GM23338 (cell line): ENCODE data around the gene GPATCH8.

Source experiments
- CREB1 ChIP-seq: fragments of 250-450 bp; sonication (Bioruptor Pico); IDR thresholded peaks from 2 replicates; pipeline ENCODE4 v1.5.0; 2020; ENCODE audit warnings: low read depth, mild to moderate bottlenecking, moderate library complexity
- CTCF ChIP-seq, 2 experiments: fragments of 200-600 bp in 1 of 2; sonication (generic) in 1 of 2; conservative IDR thresholded peaks; 2 replicates each; pipeline versions ENCODE4 v1.5.1 to v1.6.1; 2016 to 2017; ENCODE audit warnings: antibody characterized with exemption in 2 of 2, low read depth in 2 of 2, mild to moderate bottlenecking in 2 of 2, moderate library complexity in 1 of 2
- EZH2 ChIP-seq: fragments of 200-600 bp; sonication (generic); IDR thresholded peaks from one replicate; pipeline ENCODE4 v1.8.0; 2017; ENCODE audit warnings: antibody characterized with exemption, mild to moderate bottlenecking, low read depth; ENCODE audit not compliant: unreplicated experiment
- EZH2phosphoT487 ChIP-seq: fragments of 200-600 bp; sonication (generic); IDR thresholded peaks from one replicate; pipeline ENCODE4 v1.8.1; 2018; ENCODE audit warnings: antibody characterized with exemption; ENCODE audit not compliant: unreplicated experiment
- JUNB ChIP-seq: IDR thresholded peaks from one replicate; pipeline ENCODE4 v1.6.1; 2016; ENCODE audit warnings: antibody characterized with exemption; ENCODE audit not compliant: unreplicated experiment
- POLR2AphosphoS5 ChIP-seq: IDR thresholded peaks from 2 replicates; pipeline ENCODE4 v1.6.1; 2016; ENCODE audit warnings: antibody characterized with exemption, low read depth
- REST ChIP-seq: IDR thresholded peaks from one replicate; pipeline ENCODE4 v1.6.1; 2018; ENCODE audit warnings: antibody characterized with exemption; ENCODE audit not compliant: unreplicated experiment
- STAT1 ChIP-seq: IDR thresholded peaks from one replicate; pipeline ENCODE4 v1.6.1; 2016; ENCODE audit warnings: antibody characterized with exemption; ENCODE audit not compliant: unreplicated experiment
- ZNF114 ChIP-seq: fragments of 250-450 bp; sonication (Bioruptor Pico); IDR thresholded peaks from 2 replicates; pipeline ENCODE4 v1.5.0; 2020; ENCODE audit warnings: mild to moderate bottlenecking, moderate library complexity
- ZNF331 ChIP-seq: fragments of 250-450 bp; sonication (Bioruptor Pico); IDR thresholded peaks from 2 replicates; pipeline ENCODE4 v1.5.0; 2020; ENCODE audit warnings: low read depth, mild to moderate bottlenecking, moderate library complexity
- ZNF462 ChIP-seq: fragments of 250-450 bp; sonication (Bioruptor Pico); IDR thresholded peaks from 2 replicates; pipeline ENCODE4 v1.5.0; 2020; ENCODE audit warnings: mild to moderate bottlenecking, moderate library complexity

- TF ChIP-seq CTCF (conservative IDR thresholded peaks at IDR 0.05; ENCODE audit: low read depth in 2 of 2) (no peak), REST (no peak), JUNB (no peak), POLR2AphosphoS5 (no peak), EZH2phosphoT487 (no peak), EZH2 (no peak), ZNF331 (CRISPR knock-in tag) (no peak), STAT1 (no peak), CREB1 (CRISPR knock-in tag) (no peak), ZNF462 (CRISPR knock-in tag) (no peak), ZNF114 (no peak)
Measured at GRCh38 chr17:44349553-44350070, 153.6 kb downstream of the GPATCH8 start.
